GM12874 (cell line): Measurements from ENCODE around the gene KCNMB4.

Experiments used
- CTCF ChIP-seq: IDR thresholded peaks from 2 replicates; pipeline ENCODE4 v1.5.1; 2011; ENCODE audit warnings: low read depth, mild to moderate bottlenecking, control low read depth, low read length, moderate library complexity; ENCODE audit not compliant: insufficient read depth

KCNMB4 gene

GRCh38 chr12:70443062-70443673, 77.1 kb downstream of the KCNMB4 start:
- TF ChIP-seq CTCF, result no peak

- TF ChIP-seq CTCF, result no peak
These were observed 78.8 kb downstream of the KCNMB4 start for GRCh38 chr12:70444903-70445302.

- TF ChIP-seq CTCF, result no peak
These were observed 82.3 kb downstream of the KCNMB4 start for GRCh38 chr12:70448371-70448770.

GRCh38 chr12:70449074-70449752, 83.1 kb downstream of the KCNMB4 start:
- TF ChIP-seq CTCF, result no peak

- no peak for TF ChIP-seq CTCF
These were observed 83.8 kb downstream of the KCNMB4 start for GRCh38 chr12:70449753-70450341.

- no peak for TF ChIP-seq CTCF
These were observed 85.4 kb downstream of the KCNMB4 start for GRCh38 chr12:70451528-70451927.

GRCh38 chr12:70456953-70457352, 90.9 kb downstream of the KCNMB4 start:
- TF ChIP-seq CTCF, result no peak
